ACC112 (cell line): ENCODE data around the gene TSHB.

Source experiments
- H2AFZ ChIP-seq: fragments of 200-600 bp; sonication (generic); one replicate; pipeline ENCODE4 v1.6.0; 2017; ENCODE audit warnings: antibody characterized with exemption, low read length; ENCODE audit not compliant: unreplicated experiment
- H3K27ac ChIP-seq: fragments of 200-600 bp; sonication (generic); 2 replicates; pipeline ENCODE4 v1.5.1; 2014; ENCODE audit warnings: low read depth, mild to moderate bottlenecking, antibody characterized with exemption, low read length, moderate library complexity
- H3K27me3 ChIP-seq: fragments of 200-600 bp; sonication (generic); 2 replicates; pipeline ENCODE4 v1.6.1; 2014; ENCODE audit warnings: mild to moderate bottlenecking, antibody characterized with exemption, low read length, moderate library complexity, mixed read lengths; ENCODE audit not compliant: insufficient read depth
- H3K36me3 ChIP-seq: fragments of 200-600 bp; sonication (generic); 2 replicates; pipeline ENCODE4 v1.6.1; 2016; ENCODE audit warnings: mild to moderate bottlenecking, antibody characterized with exemption, low read length, moderate library complexity, mixed read lengths; ENCODE audit not compliant: insufficient read depth
- H3K4me1 ChIP-seq: fragments of 200-600 bp; sonication (generic); one replicate; pipeline ENCODE4 v1.6.1; 2016; ENCODE audit warnings: low read length, mixed read lengths; ENCODE audit not compliant: insufficient read depth, unreplicated experiment, control insufficient read depth
- H3K4me3 ChIP-seq: fragments of 200-600 bp; sonication (generic); 2 replicates; pipeline ENCODE4 v1.5.1; 2014; ENCODE audit warnings: mild to moderate bottlenecking, low read depth, low read length
- H3K79me2 ChIP-seq: fragments of 200-600 bp; sonication (generic); one replicate; pipeline ENCODE4 v1.6.0; 2016; ENCODE audit warnings: low read length; ENCODE audit not compliant: control insufficient read depth, unreplicated experiment, insufficient read depth

Gene TSHB

DNA sequence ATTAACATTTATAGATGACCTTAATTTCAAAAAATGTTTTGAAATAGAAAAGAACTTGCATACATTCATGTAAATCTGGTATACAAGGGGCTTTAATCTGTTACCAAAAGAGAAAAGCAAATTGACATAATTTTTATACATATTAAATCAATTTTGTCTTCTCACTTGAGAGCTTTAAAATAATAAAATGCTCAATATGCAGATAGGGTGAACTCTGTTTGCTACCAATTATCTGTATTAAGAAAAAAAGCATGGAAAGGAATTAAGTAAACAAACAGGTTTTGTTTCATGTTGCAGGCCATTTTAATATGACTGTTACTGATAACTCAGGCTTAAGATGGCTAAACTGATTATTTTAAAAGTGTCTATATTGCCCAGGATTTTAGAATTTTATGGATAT lies 6.0 kb upstream of the TSHB start:
- Histone ChIP-seq H2AFZ (no peak overlapping the region), H3K27ac (no peak overlapping the region), H3K79me2 (no peaks in the 10 kb centered on the region), H3K4me3 (no peak overlapping the region), H3K36me3 (no peaks in the 10 kb centered on the region), H3K4me1 (no peaks in the 10 kb centered on the region), H3K27me3 (peaks cover 44% of the 10 kb centered on the region)

DNA sequence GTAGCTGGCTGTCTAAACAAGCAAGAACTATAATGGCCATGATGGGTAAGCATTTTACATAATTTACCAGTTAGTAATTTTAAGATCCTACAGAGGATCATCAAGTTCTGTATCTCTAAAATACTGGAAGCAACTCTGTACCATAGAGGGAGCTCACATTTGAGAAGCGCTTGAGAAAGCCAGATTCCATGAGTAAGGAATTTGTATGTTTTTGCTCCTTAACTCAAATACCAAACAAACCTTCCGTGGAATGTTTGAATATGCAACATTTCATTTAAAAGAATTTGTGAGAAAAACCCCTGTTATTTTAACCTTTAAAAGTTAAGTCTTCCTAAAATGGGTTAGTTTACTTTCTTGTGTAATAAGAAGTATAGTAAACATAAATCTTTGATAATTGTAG lies 2.0 kb downstream of the TSHB start:
- Histone ChIP-seq H3K79me2 (no peaks in the 10 kb centered on the region), H3K4me1 (no peaks in the 10 kb centered on the region), H3K27me3 (peaks cover 26% of the 10 kb centered on the region), H2AFZ (no peak overlapping the region), H3K27ac (no peak overlapping the region), H3K36me3 (no peaks in the 10 kb centered on the region), H3K4me3 (no peak overlapping the region)

DNA sequence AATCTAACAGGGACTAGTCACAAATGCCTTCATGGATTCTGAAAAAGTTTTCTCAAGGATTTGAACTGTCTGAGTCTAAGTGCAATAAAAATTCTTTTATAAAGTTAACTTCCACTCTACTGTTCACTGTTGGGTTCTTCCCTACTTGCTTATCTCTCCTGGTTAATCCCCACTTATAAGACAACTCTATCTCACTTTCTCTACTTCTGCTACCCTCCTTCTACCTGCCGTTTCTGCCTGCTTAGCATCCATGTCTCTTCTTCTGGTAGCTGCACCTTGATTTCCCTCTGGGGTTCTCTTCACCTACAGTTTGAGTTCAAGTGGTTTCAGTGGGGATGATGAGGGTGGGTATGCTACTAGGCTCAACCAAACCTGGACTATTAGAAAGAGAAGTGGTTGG lies 6.0 kb downstream of the TSHB start:
- H3K27me3 ChIP-seq: peaks cover 29% of the 10 kb centered on the region
- H3K79me2 ChIP-seq: no peaks in the 10 kb centered on the region
- no peaks in the 10 kb centered on the region for H3K36me3 ChIP-seq
- no peak overlapping the region for H2AFZ ChIP-seq
- H3K4me3 ChIP-seq: no peak overlapping the region
- no peaks in the 10 kb centered on the region for H3K4me1 ChIP-seq
- H3K27ac ChIP-seq: no peak overlapping the region

DNA sequence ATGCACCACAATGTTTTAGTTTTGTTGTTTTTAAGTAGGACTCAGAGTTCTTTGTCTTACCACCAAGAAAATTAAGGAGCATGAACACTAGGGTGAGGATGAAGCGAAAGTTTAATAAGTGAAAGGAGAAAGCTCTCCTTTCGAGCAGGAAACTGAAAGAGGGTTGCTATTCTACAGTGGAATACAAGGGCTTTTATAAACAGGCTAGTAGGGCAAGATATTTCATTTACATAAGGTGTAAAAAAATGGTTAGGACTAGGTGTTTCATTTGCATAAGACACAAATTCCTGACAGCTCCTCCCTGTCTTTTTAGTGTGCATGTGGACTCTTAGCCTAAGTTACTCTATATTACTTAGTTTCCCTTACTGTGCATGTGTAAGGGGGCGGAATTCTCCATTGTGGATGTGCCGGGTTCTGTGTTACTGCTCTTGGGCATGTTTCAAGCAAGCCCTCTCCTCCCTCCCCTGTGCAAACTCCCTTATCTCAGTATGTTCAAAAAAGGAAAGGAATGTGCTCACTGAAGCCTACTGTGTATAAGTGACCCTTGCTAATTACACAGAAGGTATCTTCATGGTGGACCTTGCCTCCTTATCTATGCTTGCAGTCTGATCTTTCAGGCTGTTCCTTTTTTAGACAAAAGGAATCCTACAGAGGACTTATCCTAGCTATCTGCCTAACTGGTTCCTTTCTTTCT lies 7.3 kb downstream of the TSHB start:
- Histone ChIP-seq H3K27ac (no peak overlapping the region), H3K36me3 (no peaks in the 10 kb centered on the region), H3K79me2 (no peaks in the 10 kb centered on the region), H3K27me3 (peaks cover 29% of the 10 kb centered on the region), H2AFZ (no peak overlapping the region), H3K4me3 (no peak overlapping the region), H3K4me1 (no peaks in the 10 kb centered on the region)

DNA sequence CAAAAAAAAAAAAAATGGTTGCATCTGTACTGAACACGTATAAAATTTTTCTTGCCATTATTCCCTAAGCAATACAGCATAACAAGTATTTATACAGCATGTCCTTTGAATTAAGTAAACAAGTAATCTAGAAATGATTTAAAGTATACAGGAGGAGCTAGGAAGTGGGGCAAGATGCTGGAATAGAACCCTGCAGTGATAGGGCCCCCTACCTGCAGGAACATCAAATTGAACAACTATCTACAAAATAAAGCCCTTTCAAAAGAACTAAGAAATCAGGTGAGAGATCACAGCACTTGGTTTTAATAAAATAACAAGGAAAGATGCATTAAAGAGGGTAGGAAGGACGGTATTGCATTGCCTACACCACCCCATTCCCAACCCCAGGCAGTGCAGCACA lies 10.9 kb downstream of the TSHB start:
- H3K4me3 ChIP-seq: no peak overlapping the region
- H3K27me3 ChIP-seq: peaks cover 24% of the 10 kb centered on the region
- no peaks in the 10 kb centered on the region; the same call in 1 of the 2 replicates for H3K36me3 ChIP-seq
- no peak overlapping the region for H3K27ac ChIP-seq
- no peaks in the 10 kb centered on the region for H3K4me1 ChIP-seq
- H2AFZ ChIP-seq: no peak overlapping the region
- H3K79me2 ChIP-seq: no peaks in the 10 kb centered on the region

DNA sequence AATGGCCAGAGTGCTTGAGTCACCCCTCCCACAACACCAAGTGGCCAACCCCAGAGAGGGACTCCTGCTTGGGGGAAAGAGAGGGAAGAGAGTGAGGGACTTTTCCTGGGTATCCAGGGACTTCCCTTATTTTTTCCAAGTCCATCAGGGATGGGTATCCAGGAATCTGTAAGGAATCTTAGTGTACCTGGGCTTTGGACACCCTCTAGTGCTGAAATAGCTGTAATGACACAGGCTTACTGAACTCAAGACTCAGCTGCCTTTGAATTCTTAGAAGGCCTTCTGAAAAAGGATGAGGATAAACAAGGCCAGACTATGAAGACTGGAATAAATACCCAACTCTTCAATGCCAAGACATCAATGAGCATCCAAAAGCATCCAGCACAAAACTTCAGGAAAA lies 12.0 kb downstream of the TSHB start:
- Histone ChIP-seq H3K79me2 (no peaks in the 10 kb centered on the region), H3K27me3 (peaks cover 17% of the 10 kb centered on the region), H2AFZ (no peak overlapping the region), H3K4me3 (no peak overlapping the region), H3K4me1 (peaks cover 1% of the 10 kb centered on the region), H3K27ac (no peak overlapping the region), H3K36me3 (no peaks in the 10 kb centered on the region; the same call in 1 of the 2 replicates)

DNA sequence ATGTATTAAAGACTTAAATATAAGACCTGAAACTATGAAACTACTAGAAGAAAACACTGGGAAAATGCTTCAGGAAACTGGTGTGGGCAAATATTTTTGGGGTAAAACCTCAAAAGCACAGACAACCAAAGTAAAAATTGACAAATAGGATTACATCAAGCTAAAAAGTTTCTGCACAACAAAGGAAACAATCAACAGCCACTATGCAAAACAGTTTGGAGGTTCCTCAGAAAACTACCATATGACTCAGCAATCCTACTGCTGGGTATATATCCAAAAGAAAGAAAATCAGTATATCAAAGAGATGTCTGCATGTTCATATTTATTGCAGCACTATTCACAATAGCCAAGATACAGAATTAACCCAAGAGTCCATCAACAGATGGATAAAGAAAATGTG lies 17.1 kb downstream of the TSHB start:
- H3K27ac ChIP-seq: peak overlapping the region; percentile 1; the same call in 1 of the 2 replicates
- H3K36me3 ChIP-seq: no peaks in the 10 kb centered on the region; the same call in 1 of the 2 replicates
- H2AFZ ChIP-seq: no peak overlapping the region
- no peaks in the 10 kb centered on the region for H3K27me3 ChIP-seq
- H3K4me1 ChIP-seq: peaks cover 6% of the 10 kb centered on the region
- no peak overlapping the region for H3K4me3 ChIP-seq
- H3K79me2 ChIP-seq: no peaks in the 10 kb centered on the region

DNA sequence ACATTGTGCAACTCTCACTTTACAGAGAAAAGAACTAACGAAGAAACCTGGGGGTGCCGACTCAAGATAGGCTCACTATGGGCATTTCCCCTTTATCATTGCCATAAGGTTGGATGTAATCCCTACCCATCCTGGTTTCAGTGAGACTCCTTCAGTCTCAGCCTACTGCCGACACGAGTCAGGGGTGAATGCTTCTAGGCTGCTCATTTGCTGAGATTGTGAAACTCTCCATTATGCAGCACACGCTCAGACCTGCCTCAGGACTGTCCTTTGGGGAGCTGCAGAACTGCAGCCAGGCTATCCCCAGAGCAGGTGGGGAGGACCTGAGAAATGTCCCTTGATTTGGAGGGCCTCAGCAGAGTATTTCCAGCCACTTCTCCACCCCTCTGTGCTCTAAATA lies 22.2 kb downstream of the TSHB start:
- H3K27ac ChIP-seq: no peak overlapping the region
- H3K27me3 ChIP-seq: no peaks in the 10 kb centered on the region
- no peaks in the 10 kb centered on the region for H3K79me2 ChIP-seq
- no peaks in the 10 kb centered on the region for H3K36me3 ChIP-seq
- H2AFZ ChIP-seq: no peak overlapping the region
- H3K4me3 ChIP-seq: no peak overlapping the region
- peaks cover 3% of the 10 kb centered on the region for H3K4me1 ChIP-seq

DNA sequence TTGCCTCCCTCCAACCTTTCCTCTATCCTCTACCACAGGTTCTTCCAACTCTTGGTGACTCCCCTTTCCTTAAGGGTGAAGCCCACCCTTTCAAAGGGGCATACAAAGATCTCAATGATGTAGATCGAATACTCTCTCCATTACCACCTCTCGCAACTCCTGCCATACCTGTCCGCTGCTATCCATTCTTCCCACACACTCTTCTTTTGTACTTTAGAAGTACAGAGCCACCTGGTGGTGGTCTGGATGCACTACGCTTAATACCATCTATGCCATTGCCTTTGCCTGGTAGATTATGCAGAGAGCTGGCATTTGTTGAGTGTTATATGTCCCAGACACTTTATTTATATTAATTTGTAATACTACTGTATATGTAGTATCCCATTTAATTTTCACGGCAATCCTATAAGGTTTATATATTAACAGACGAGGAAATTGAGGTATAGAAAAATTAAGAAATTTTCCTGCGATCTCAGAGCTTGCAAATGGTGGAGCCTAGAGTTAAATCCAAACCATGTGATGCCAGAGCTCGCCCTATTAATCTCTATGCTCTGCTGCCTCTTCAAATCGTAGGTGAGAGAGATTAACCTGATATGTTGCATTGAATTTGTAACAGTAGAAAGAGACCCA lies 22.9 kb downstream of the TSHB start:
- H2AFZ ChIP-seq: no peak overlapping the region
- H3K27me3 ChIP-seq: no peaks in the 10 kb centered on the region
- no peaks in the 10 kb centered on the region for H3K4me1 ChIP-seq
- no peak overlapping the region for H3K4me3 ChIP-seq
- no peaks in the 10 kb centered on the region for H3K36me3 ChIP-seq
- no peaks in the 10 kb centered on the region for H3K79me2 ChIP-seq
- no peak overlapping the region for H3K27ac ChIP-seq

DNA sequence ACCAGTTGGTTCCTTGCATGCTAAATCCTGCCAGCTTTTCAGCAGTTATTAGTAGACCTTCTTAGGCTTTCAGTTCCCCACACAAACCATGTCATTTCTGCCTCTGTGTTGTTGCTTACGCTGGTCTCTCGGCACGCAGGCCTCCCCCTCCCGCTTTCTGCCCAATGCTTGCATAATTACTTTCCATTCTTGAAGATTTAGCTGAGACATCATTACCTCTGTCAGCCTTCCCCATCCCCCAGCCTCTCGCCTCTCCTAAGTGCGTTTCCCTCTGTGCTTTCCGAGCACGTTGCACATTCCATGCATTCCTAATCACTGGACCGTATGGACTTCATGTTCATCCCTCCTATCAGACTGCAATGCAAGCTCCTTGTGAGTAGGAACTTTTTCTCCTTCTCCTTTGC lies 26.8 kb downstream of the TSHB start:
- H2AFZ ChIP-seq: no peak overlapping the region
- no peak overlapping the region for H3K27ac ChIP-seq
- H3K36me3 ChIP-seq: no peaks in the 10 kb centered on the region
- no peaks in the 10 kb centered on the region for H3K4me1 ChIP-seq
- no peaks in the 10 kb centered on the region for H3K79me2 ChIP-seq
- no peak overlapping the region for H3K4me3 ChIP-seq
- no peaks in the 10 kb centered on the region for H3K27me3 ChIP-seq

DNA sequence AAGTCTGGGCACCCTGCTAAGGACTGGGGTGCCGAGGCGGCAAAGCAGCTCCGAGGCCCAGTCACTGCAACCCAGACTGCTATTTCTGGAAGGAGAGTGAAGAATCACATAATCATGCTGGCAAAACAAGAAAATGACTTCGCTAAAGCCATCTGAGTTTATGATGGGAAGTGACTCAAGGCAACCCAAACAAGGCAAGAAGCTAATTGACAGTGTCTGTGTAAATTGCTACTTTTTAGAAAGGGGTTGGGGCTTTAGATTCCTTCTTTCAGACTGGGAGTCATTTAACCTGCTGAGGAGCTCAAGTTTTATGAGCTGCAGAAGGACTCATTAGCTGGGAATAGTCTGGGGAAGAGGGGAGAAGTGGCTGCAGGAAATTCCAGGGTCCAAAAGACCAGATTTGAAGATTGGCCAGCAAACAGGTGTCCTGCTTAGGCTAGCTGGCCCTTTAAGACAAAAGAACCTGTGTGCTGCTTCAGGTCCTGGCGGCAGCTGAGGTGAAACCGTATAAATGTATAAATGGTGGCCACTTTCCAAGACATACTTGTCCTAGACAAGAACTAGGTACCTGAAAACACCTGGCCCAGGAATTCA lies 28.1 kb downstream of the TSHB start:
- H2AFZ ChIP-seq: no peak overlapping the region
- H3K4me1 ChIP-seq: peaks cover 8% of the 10 kb centered on the region
- H3K79me2 ChIP-seq: no peaks in the 10 kb centered on the region
- H3K27me3 ChIP-seq: no peaks in the 10 kb centered on the region
- H3K36me3 ChIP-seq: no peaks in the 10 kb centered on the region
- H3K4me3 ChIP-seq: no peak overlapping the region
- H3K27ac ChIP-seq: no peak overlapping the region
